KMS-11 (cell line): ENCODE results near the gene ZFYVE28.

Source experiments
- H2AFZ ChIP-seq: fragments of 200-600 bp; sonication (generic); 2 replicates; pipeline ENCODE4 v1.6.1; 2016; ENCODE audit warnings: antibody characterized with exemption, mixed run types, low read depth
- H3K27ac ChIP-seq: fragments of 200-600 bp; sonication (generic); 2 replicates; pipeline ENCODE4 v1.6.1; 2016; ENCODE audit warnings: mild to moderate bottlenecking, mixed run types
- H3K27me3 ChIP-seq: fragments of 200-600 bp; sonication (generic); 2 replicates; pipeline ENCODE4 v1.6.1; 2017; ENCODE audit warnings: mild to moderate bottlenecking, low read depth, mixed run types, moderate library complexity; ENCODE audit not compliant: insufficient read depth
- H3K36me3 ChIP-seq: fragments of 200-600 bp; sonication (generic); 2 replicates; pipeline ENCODE4 v1.6.1; 2017; ENCODE audit warnings: mild to moderate bottlenecking, mixed run types; ENCODE audit not compliant: insufficient read depth
- H3K4me1 ChIP-seq: fragments of 200-600 bp; sonication (generic); 2 replicates; pipeline ENCODE4 v1.6.1; 2016; ENCODE audit warnings: mild to moderate bottlenecking, low read depth, mixed run types; ENCODE audit not compliant: poor library complexity, severe bottlenecking
- H3K4me2 ChIP-seq: fragments of 200-600 bp; sonication (generic); 2 replicates; pipeline ENCODE4 v1.7.0; 2016; ENCODE audit warnings: mild to moderate bottlenecking, mixed run types
- H3K4me3 ChIP-seq: fragments of 200-600 bp; sonication (generic); IDR thresholded peaks from 2 replicates; pipeline ENCODE4 v1.6.1; 2017; ENCODE audit warnings: low read depth, low read length, mixed read lengths; ENCODE audit not compliant: insufficient read depth
- H3K79me2 ChIP-seq: fragments of 200-600 bp; sonication (generic); 2 replicates; pipeline ENCODE4 v1.6.1; 2016; ENCODE audit warnings: low read depth, mixed run types; ENCODE audit not compliant: insufficient read depth
- H3K9ac ChIP-seq: fragments of 200-600 bp; sonication (generic); 2 replicates; pipeline ENCODE4 v1.6.1; 2016; ENCODE audit warnings: mild to moderate bottlenecking, mixed run types
- H4K20me1 ChIP-seq: fragments of 200-600 bp; sonication (generic); 2 replicates; pipeline ENCODE4 v1.6.1; 2016; ENCODE audit warnings: mild to moderate bottlenecking, mixed run types; ENCODE audit not compliant: insufficient read depth
- CTCF ChIP-seq: fragments of 200-600 bp; sonication (generic); conservative IDR thresholded peaks from 2 replicates; pipeline ENCODE4 v1.6.1; 2017; ENCODE audit warnings: low read depth, mild to moderate bottlenecking, antibody characterized with exemption, low read length, moderate library complexity, mixed read lengths

Gene ZFYVE28

GRCh38 chr4:2341261-2341841, 77.1 kb downstream of the ZFYVE28 start:
- H4K20me1 ChIP-seq: no peaks in the 10 kb centered on the region
- no peak overlapping the region for H2AFZ ChIP-seq
- H3K79me2 ChIP-seq: no peaks in the 10 kb centered on the region
- no peaks in the 10 kb centered on the region for H3K36me3 ChIP-seq
- H3K27ac ChIP-seq: no peak overlapping the region
- H3K4me3 ChIP-seq: no peak overlapping the region
- no peak overlapping the region for H3K9ac ChIP-seq
- no peaks in the 10 kb centered on the region for H3K4me1 ChIP-seq
- no peaks in the 10 kb centered on the region for H3K27me3 ChIP-seq
- H3K4me2 ChIP-seq: no peak overlapping the region
- no peak for TF ChIP-seq CTCF

- Histone ChIP-seq H2AFZ (no peak overlapping the region), H3K27me3 (no peaks in the 10 kb centered on the region), H3K36me3 (no peaks in the 10 kb centered on the region), H3K9ac (no peak overlapping the region), H3K4me3 (no peak overlapping the region), H3K27ac (no peak overlapping the region), H3K79me2 (no peaks in the 10 kb centered on the region), H4K20me1 (no peaks in the 10 kb centered on the region), H3K4me2 (no peak overlapping the region), H3K4me1 (no peaks in the 10 kb centered on the region)
- TF ChIP-seq CTCF: no peak
These were observed 78.0 kb downstream of the ZFYVE28 start for GRCh38 chr4:2340272-2341061.

GRCh38 chr4:2339458-2340271, 78.8 kb downstream of the ZFYVE28 start:
- H3K4me3 ChIP-seq: no peak overlapping the region
- H3K27ac ChIP-seq: no peak overlapping the region
- H4K20me1 ChIP-seq: no peaks in the 10 kb centered on the region

More at GRCh38 chr4:2339458-2340271, 78.8 kb downstream of the ZFYVE28 start:
- H3K9ac ChIP-seq: no peak overlapping the region
- no peak for TF ChIP-seq CTCF
- no peaks in the 10 kb centered on the region for H3K79me2 ChIP-seq
- H3K36me3 ChIP-seq: no peaks in the 10 kb centered on the region
- no peak overlapping the region for H3K4me2 ChIP-seq
- no peak overlapping the region for H2AFZ ChIP-seq
- no peaks in the 10 kb centered on the region for H3K27me3 ChIP-seq
- no peaks in the 10 kb centered on the region for H3K4me1 ChIP-seq
